K562 (cell line): ENCODE data around the gene SETD5. TPM values are rescaled to one million over a fixed set of nuclear protein-coding genes. Genes with fewer than 3 reads are reported as not detected.

ENCODE experiments used
- BRF1 ChIP-seq: IDR thresholded peaks from 3 replicates; pipeline ENCODE4 v1.6.1; 2011; ENCODE audit warnings: borderline replicate concordance, mild to moderate bottlenecking; ENCODE audit not compliant: insufficient read length; ENCODE audit errors: extremely low read depth
- ETS2 ChIP-seq: IDR thresholded peaks from 2 replicates; pipeline ENCODE4 v1.6.1; 2016; ENCODE audit warnings: borderline replicate concordance, missing genetic modification characterization, mild to moderate bottlenecking, moderate library complexity, missing compliant biosample characterization; ENCODE audit not compliant: poor library complexity, severe bottlenecking
- HDAC6 ChIP-seq: IDR thresholded peaks from 2 replicates; pipeline ENCODE4 v1.6.1; 2012; ENCODE audit warnings: low read depth, mild to moderate bottlenecking, control low read depth, inconsistent platforms, low read length, moderate library complexity
- MCM3 ChIP-seq: fragments of 450-650 bp; IDR thresholded peaks from 2 replicates; pipeline ENCODE4 v1.6.1; 2016
- RBBP5 ChIP-seq: fragments of 200-600 bp; sonication (generic); IDR thresholded peaks from 2 replicates; pipeline ENCODE4 v1.6.1; 2012; ENCODE audit warnings: borderline replicate concordance, mild to moderate bottlenecking, low read length, control low read depth, inconsistent platforms; ENCODE audit not compliant: insufficient read depth, poor library complexity, severe bottlenecking
- SMAD1 ChIP-seq: fragments of 150-350 bp; IDR thresholded peaks from 2 replicates; pipeline ENCODE4 v1.6.1; 2014; ENCODE audit warnings: low read length, low read depth; ENCODE audit not compliant: partially characterized antibody
- SRSF9 ChIP-seq: fragments of 200-400 bp; formaldehyde crosslinking; IDR thresholded peaks from 2 replicates; pipeline ENCODE4 v1.6.1; 2017; ENCODE audit warnings: low read depth, low read length, borderline replicate concordance
- ZNF311 ChIP-seq: fragments of 250-450 bp; sonication (Bioruptor Pico); IDR thresholded peaks from 2 replicates; pipeline ENCODE4 v1.4.0; 2020; ENCODE audit warnings: mild to moderate bottlenecking, moderate library complexity
- ZNF696 ChIP-seq: fragments of 250-450 bp; sonication (Bioruptor Pico); conservative IDR thresholded peaks from 2 replicates; pipeline ENCODE4 v1.4.0; 2020; ENCODE audit warnings: mild to moderate bottlenecking, moderate library complexity
- ZNF76 ChIP-seq: fragments of 250-450 bp; sonication (Bioruptor Pico); IDR thresholded peaks from 2 replicates; pipeline ENCODE4 v1.4.0; 2020; ENCODE audit warnings: mild to moderate bottlenecking, moderate library complexity, borderline replicate concordance
- polyA plus RNA-seq, 8 experiments: library from polyadenylated mRNA; depleted of rRNA in 4 of 8; stranded (reverse) in 5 of 8; unstranded in 3 of 8; fragments of >200 nt; fragmentation: Nextera tagmentation in 2 of 8; fragmentation: Illumina TruSeq in 1 of 8; extraction: Ambion mirVana in 2 of 8; extraction: Trizol in 1 of 8; gene quantifications; 2 replicates each; pipeline versions ENCODE4 v1.2.1 to v1.2.3, GENCODE V29; 2011 to 2014; ENCODE audit warnings: inconsistent platforms in 1 of 8, missing spikeins in 1 of 8
- total RNA-seq, 7 experiments: library from RNA; depleted of rRNA in 6 of 7; stranded (reverse); fragments of >200 nt in 6 of 7; fragmentation: Illumina TruSeq in 2 of 7; extraction: Trizol in 2 of 7; gene quantifications; 2 replicates each; pipeline versions ENCODE4 v1.2.1 to v1.2.3, GENCODE V29; 2011 to 2021; ENCODE audit warnings: low replicate concordance in 1 of 7
- TF ChIP-seq, protein P1 (sequence below): fragments of 450-650 bp; IDR thresholded peaks from 2 replicates; pipeline ENCODE4 v1.7.1; 2018; ENCODE audit warnings: mild to moderate bottlenecking, low read depth; ENCODE audit not compliant: partially characterized antibody
- TF ChIP-seq, protein P2 (sequence below): fragments of 250-450 bp; sonication (Bioruptor Pico); IDR thresholded peaks from 2 replicates; pipeline ENCODE4 v1.8.0; 2022; ENCODE audit warnings: inconsistent platforms, mild to moderate bottlenecking, moderate library complexity, borderline replicate concordance
- TF ChIP-seq, protein P3 (sequence below): sonication (generic); formaldehyde crosslinking; IDR thresholded peaks from 2 replicates; pipeline ENCODE4 v1.8.0; 2022; ENCODE audit warnings: mild to moderate bottlenecking, low read depth, missing genetic modification reagents
- TF ChIP-seq, protein P4 (sequence below): fragments of 450-650 bp; IDR thresholded peaks from 2 replicates; pipeline ENCODE4 v1.6.1; 2014; ENCODE audit warnings: low read depth, mild to moderate bottlenecking, moderate library complexity, borderline replicate concordance
- TF ChIP-seq, protein P5 (sequence below): fragments of 450-650 bp; IDR thresholded peaks from 2 replicates; pipeline ENCODE4 v1.6.1; 2017; ENCODE audit warnings: antibody characterized with exemption, mild to moderate bottlenecking

The SETD5 gene
- total and polyA plus RNA-seq, 9 of the 15 experiments (the other 6 are each of a cell fraction or from before 2014, with no cell fraction given), result 20.8 to 135 (median 87.2) TPM

DNA sequence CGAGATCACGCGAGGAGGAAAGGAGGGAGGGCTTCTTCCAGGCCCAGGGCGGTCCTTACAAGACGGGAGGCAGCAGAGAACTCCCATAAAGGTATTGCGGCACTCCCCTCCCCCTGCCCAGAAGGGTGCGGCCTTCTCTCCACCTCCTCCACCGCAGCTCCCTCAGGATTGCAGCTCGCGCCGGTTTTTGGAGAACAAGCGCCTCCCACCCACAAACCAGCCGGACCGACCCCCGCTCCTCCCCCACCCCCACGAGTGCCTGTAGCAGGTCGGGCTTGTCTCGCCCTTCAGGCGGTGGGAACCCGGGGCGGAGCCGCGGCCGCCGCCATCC is 1.1 kb upstream of the SETD5 start (continued):
- TF ChIP-seq, protein P1, sequence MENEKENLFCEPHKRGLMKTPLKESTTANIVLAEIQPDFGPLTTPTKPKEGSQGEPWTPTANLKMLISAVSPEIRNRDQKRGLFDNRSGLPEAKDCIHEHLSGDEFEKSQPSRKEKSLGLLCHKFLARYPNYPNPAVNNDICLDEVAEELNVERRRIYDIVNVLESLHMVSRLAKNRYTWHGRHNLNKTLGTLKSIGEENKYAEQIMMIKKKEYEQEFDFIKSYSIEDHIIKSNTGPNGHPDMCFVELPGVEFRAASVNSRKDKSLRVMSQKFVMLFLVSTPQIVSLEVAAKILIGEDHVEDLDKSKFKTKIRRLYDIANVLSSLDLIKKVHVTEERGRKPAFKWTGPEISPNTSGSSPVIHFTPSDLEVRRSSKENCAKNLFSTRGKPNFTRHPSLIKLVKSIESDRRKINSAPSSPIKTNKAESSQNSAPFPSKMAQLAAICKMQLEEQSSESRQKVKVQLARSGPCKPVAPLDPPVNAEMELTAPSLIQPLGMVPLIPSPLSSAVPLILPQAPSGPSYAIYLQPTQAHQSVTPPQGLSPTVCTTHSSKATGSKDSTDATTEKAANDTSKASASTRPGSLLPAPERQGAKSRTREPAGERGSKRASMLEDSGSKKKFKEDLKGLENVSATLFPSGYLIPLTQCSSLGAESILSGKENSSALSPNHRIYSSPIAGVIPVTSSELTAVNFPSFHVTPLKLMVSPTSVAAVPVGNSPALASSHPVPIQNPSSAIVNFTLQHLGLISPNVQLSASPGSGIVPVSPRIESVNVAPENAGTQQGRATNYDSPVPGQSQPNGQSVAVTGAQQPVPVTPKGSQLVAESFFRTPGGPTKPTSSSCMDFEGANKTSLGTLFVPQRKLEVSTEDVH, result peak; percentile 39
- TF ChIP-seq ZNF76 (CRISPR knock-in tag) (no peak), SMAD1 (no peak), ZNF311 (CRISPR knock-in tag) (no peak), MCM3 (no peak), SRSF9 (no peak), BRF1 (no peak), RBBP5 (no peak), ETS2 (tag) (no peak), ZNF696 (no peak), HDAC6 (no peak)
- TF ChIP-seq, protein P2, sequence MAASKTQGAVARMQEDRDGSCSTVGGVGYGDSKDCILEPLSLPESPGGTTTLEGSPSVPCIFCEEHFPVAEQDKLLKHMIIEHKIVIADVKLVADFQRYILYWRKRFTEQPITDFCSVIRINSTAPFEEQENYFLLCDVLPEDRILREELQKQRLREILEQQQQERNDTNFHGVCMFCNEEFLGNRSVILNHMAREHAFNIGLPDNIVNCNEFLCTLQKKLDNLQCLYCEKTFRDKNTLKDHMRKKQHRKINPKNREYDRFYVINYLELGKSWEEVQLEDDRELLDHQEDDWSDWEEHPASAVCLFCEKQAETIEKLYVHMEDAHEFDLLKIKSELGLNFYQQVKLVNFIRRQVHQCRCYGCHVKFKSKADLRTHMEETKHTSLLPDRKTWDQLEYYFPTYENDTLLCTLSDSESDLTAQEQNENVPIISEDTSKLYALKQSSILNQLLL (CRISPR knock-in tag), result no peak
- TF ChIP-seq, protein P3, sequence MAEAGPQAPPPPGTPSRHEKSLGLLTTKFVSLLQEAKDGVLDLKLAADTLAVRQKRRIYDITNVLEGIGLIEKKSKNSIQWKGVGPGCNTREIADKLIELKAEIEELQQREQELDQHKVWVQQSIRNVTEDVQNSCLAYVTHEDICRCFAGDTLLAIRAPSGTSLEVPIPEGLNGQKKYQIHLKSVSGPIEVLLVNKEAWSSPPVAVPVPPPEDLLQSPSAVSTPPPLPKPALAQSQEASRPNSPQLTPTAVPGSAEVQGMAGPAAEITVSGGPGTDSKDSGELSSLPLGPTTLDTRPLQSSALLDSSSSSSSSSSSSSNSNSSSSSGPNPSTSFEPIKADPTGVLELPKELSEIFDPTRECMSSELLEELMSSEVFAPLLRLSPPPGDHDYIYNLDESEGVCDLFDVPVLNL (CRISPR knock-in tag), result no peak
- TF ChIP-seq, protein P4, sequence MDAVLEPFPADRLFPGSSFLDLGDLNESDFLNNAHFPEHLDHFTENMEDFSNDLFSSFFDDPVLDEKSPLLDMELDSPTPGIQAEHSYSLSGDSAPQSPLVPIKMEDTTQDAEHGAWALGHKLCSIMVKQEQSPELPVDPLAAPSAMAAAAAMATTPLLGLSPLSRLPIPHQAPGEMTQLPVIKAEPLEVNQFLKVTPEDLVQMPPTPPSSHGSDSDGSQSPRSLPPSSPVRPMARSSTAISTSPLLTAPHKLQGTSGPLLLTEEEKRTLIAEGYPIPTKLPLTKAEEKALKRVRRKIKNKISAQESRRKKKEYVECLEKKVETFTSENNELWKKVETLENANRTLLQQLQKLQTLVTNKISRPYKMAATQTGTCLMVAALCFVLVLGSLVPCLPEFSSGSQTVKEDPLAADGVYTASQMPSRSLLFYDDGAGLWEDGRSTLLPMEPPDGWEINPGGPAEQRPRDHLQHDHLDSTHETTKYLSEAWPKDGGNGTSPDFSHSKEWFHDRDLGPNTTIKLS, result no peak
- TF ChIP-seq, protein P5, sequence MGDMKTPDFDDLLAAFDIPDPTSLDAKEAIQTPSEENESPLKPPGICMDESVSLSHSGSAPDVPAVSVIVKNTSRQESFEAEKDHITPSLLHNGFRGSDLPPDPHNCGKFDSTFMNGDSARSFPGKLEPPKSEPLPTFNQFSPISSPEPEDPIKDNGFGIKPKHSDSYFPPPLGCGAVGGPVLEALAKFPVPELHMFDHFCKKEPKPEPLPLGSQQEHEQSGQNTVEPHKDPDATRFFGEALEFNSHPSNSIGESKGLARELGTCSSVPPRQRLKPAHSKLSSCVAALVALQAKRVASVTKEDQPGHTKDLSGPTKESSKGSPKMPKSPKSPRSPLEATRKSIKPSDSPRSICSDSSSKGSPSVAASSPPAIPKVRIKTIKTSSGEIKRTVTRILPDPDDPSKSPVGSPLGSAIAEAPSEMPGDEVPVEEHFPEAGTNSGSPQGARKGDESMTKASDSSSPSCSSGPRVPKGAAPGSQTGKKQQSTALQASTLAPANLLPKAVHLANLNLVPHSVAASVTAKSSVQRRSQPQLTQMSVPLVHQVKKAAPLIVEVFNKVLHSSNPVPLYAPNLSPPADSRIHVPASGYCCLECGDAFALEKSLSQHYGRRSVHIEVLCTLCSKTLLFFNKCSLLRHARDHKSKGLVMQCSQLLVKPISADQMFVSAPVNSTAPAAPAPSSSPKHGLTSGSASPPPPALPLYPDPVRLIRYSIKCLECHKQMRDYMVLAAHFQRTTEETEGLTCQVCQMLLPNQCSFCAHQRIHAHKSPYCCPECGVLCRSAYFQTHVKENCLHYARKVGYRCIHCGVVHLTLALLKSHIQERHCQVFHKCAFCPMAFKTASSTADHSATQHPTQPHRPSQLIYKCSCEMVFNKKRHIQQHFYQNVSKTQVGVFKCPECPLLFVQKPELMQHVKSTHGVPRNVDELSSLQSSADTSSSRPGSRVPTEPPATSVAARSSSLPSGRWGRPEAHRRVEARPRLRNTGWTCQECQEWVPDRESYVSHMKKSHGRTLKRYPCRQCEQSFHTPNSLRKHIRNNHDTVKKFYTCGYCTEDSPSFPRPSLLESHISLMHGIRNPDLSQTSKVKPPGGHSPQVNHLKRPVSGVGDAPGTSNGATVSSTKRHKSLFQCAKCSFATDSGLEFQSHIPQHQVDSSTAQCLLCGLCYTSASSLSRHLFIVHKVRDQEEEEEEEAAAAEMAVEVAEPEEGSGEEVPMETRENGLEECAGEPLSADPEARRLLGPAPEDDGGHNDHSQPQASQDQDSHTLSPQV, result no peak
